Nephron (organoid): Measurements from ENCODE around the gene DHH.

Source experiments
- H3K27ac Mint-ChIP-seq, 3 experiments: 2 replicates each; pipeline ENCODE4 v1.8.0; 2020; ENCODE audit warnings: mixed read lengths in 3 of 3, mild to moderate bottlenecking in 2 of 3, moderate library complexity in 1 of 3
- H3K27me3 Mint-ChIP-seq: 2 replicates; pipeline ENCODE4 v1.8.0; 2021; ENCODE audit warnings: low read depth, mild to moderate bottlenecking, moderate library complexity, mixed read lengths
- H3K36me3 Mint-ChIP-seq: 2 replicates; pipeline ENCODE4 v1.8.0; 2020; ENCODE audit warnings: low read depth, mixed read lengths
- H3K4me1 Mint-ChIP-seq: 2 replicates; pipeline ENCODE4 v1.8.0; 2020; ENCODE audit warnings: mixed read lengths
- H3K4me3 Mint-ChIP-seq, 3 experiments: 2 replicates each; pipeline ENCODE4 v1.8.0; 2020; ENCODE audit warnings: mild to moderate bottlenecking in 3 of 3, mixed read lengths in 3 of 3, moderate library complexity in 2 of 3
- H3K9me3 Mint-ChIP-seq: 2 replicates; pipeline ENCODE4 v1.8.0; 2020; ENCODE audit warnings: mixed read lengths
- TF ChIP-seq, protein P1 (sequence below), 3 experiments: fragments of 200-600 bp; sonication (generic); IDR thresholded peaks; one replicate each; pipeline ENCODE4 v1.5.0; 2021; ENCODE audit warnings: antibody characterized with exemption in 3 of 3; ENCODE audit not compliant: unreplicated experiment in 3 of 3

DHH gene

DNA sequence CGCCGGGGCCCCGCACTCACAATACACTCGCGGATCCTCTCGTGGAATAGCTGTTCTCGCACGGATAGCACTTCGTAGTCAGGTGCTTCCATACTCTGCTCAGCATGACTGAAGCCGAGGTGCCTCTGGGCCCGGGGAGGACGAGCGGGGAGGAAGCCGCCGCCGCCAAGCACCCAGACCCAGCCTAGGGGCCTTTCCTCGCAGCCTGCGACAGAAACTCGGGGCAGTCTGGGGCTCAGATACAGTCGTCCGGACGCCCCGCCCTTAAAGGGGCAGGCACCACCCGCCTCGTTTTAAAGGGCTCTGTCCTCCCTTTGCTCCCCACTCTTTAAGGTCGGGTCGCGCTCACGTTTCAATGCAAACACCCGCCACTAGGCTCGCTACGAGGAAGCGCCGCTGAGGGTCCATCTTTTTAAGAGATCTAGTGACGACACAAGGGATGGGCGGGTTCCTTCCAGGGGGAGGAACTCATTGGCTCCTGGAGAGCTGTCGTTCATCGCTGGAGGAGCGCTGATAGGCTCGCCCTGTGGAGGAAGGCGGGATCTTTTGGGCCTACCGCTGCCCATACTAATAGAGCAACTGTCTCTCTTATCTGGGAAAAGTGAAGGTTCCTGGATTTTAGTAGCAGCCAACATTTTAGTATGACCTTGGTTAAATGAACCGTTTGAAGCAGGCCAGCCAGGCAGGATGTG lies 16.0 kb upstream of the DHH start, which contains the start of gene LMBR1L:
LMBR1L (minus strand) TSS at position 384 of the 692 bp plus-strand sequence; CDS start at position 92, 292 bp downstream.
- Mint-ChIP-seq H3K9me3 (no peaks in the 10 kb centered on the region), H3K4me1 (peaks cover 32% of the 10 kb centered on the region), H3K27me3 (no peaks in the 10 kb centered on the region), H3K36me3 (peaks cover 5% of the 10 kb centered on the region), H3K4me3 (peak within 1 kb of the TSS; percentile 88 to 98 (median 97)), H3K27ac (peak within 1 kb of the TSS; percentile 87 to 96 (median 95))
- TF ChIP-seq, protein P1, sequence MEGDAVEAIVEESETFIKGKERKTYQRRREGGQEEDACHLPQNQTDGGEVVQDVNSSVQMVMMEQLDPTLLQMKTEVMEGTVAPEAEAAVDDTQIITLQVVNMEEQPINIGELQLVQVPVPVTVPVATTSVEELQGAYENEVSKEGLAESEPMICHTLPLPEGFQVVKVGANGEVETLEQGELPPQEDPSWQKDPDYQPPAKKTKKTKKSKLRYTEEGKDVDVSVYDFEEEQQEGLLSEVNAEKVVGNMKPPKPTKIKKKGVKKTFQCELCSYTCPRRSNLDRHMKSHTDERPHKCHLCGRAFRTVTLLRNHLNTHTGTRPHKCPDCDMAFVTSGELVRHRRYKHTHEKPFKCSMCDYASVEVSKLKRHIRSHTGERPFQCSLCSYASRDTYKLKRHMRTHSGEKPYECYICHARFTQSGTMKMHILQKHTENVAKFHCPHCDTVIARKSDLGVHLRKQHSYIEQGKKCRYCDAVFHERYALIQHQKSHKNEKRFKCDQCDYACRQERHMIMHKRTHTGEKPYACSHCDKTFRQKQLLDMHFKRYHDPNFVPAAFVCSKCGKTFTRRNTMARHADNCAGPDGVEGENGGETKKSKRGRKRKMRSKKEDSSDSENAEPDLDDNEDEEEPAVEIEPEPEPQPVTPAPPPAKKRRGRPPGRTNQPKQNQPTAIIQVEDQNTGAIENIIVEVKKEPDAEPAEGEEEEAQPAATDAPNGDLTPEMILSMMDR (IDR thresholded peaks at IDR 0.05; ENCODE audit: unreplicated experiment in 3 of 3) = peak; percentile 51 to 56 (median 54)

DNA sequence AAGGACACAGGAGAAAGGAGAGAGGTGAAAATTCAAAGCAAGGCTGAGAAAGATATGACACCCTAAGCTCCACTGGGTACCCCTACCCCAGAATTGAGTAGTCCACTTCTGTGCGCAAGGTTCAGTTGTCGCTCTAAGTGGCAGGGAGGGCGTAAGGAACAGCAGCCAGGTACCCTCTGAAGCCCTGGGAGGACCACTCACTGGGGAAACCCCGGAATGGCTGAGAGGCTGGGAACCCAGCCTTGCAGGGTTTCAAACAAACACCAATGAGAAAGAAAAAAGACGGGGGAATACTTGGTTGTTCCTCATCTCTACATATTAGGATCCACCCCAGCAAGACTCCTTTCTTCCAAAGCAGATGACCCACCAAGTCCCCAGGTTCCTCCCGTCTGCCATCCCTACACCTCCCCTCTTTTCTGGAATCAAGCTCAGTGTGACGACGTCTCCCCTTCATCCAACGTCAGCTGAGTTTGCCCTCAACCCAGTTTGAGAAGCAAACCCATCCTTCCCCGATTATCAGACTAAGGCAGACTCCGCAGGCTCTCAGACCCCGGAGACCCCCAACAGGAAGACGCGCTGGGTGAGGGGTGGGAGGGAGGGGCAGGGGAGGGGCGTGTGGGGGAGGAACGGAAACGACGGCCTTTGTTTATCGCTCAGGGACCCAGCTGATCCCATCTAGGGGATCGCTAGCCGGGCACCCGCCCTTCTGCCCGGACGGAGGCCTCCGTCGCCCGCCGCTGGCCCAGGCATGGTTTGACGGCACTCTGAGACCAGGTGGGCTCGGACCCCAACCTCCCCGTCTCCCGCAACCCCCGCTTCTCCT lies 15.3 kb upstream of the DHH start:
- Mint-ChIP-seq H3K36me3 (peaks cover 5% of the 10 kb centered on the region), H3K9me3 (no peaks in the 10 kb centered on the region), H3K27ac (peak overlapping the region; percentile 87 to 96 (median 95)), H3K4me1 (peaks cover 32% of the 10 kb centered on the region), H3K4me3 (peak overlapping the region; percentile 88 to 98 (median 97)), H3K27me3 (no peaks in the 10 kb centered on the region)
- TF ChIP-seq, protein P1 (IDR thresholded peaks at IDR 0.05; ENCODE audit: unreplicated experiment in 3 of 3) = no peak

DNA sequence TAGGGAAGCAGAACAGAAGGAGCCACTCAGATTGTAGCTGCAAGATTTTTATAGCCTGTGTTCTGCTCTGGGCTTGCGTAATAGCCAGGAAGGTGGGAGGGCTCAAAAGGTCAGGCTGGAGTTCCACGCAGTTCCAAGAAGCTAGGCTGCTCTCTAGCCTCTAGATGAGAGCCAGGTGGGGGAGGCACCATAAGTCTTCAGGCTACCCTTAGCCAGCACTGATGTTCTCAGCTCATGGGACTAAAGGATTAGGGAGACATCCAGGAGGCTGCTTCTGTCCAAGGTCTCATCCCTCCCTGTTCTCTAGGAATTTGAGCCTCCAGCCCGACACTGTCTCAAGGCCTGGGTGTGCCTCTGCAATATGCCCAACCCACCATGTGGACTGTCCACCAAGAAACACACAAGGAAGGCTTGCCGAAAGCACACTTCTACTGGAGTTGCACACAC lies 14.4 kb upstream of the DHH start:
- TF ChIP-seq, protein P1 (IDR thresholded peaks at IDR 0.05; ENCODE audit: unreplicated experiment in 3 of 3) = no peak
- Mint-ChIP-seq H3K4me3 (peak overlapping the region; percentile 88 to 98 (median 97)), H3K4me1 (peaks cover 32% of the 10 kb centered on the region), H3K27me3 (no peaks in the 10 kb centered on the region), H3K9me3 (no peaks in the 10 kb centered on the region), H3K36me3 (peaks cover 13% of the 10 kb centered on the region), H3K27ac (peak overlapping the region; percentile 78 to 96 (median 95))

DNA sequence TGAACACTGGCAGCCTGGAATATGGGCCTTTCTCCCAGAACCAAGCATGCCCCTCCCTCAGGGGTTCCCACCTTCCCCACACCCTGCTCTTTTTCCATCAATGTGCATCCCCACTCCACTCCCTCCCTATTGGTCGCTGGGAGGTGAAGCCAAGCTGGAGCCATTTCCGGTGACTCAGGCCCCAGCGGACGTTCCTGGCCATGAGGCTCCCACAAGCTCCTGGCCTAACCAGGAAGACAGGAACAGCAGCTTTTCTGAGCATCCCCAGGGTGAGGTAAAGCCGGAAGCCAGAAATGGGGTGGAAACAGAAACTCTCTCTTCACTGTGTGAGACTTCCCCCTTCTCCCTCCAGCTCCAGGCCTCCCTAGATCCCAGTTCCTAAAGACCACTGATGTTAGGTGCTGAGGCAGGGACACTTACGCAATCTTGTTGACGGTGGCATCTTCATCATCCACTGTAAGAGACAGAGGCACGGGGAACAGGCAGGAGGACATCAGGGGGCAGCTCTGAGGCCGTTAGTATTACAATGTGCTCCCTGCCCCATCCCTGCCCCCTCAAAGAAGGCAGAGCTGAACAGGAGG lies 11.0 kb upstream of the DHH start:
- Mint-ChIP-seq H3K36me3 (peaks cover 35% of the 10 kb centered on the region), H3K27ac (no peak overlapping the region), H3K27me3 (no peaks in the 10 kb centered on the region), H3K9me3 (no peaks in the 10 kb centered on the region), H3K4me1 (peaks cover 25% of the 10 kb centered on the region), H3K4me3 (no peak overlapping the region)
- TF ChIP-seq, protein P1 (IDR thresholded peaks at IDR 0.05; ENCODE audit: unreplicated experiment in 3 of 3) = no peak

DNA sequence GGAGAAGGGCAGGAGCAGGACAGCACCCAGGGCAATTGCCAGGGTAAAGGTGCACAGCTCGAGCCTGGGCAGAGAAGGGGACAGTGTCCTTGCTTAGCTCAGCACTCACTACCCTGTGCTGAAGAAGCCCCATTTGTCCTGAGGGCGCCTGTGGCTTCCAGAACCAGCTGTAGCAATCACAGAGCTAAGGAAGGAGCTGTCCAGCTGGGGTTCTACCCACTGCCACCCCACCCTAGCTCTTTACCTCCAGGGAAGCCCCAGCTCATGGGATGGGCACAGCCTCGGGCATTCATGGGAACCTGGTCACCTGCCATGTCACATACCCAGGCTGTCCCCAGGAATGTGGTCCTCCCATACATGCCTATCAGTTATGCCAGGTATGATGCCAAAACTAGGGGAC lies 10.2 kb upstream of the DHH start:
- Mint-ChIP-seq H3K4me1 (peaks cover 21% of the 10 kb centered on the region), H3K9me3 (no peaks in the 10 kb centered on the region), H3K36me3 (peaks cover 43% of the 10 kb centered on the region), H3K4me3 (no peak overlapping the region), H3K27me3 (no peaks in the 10 kb centered on the region), H3K27ac (no peak overlapping the region)
- TF ChIP-seq, protein P1 (IDR thresholded peaks at IDR 0.05; ENCODE audit: unreplicated experiment in 3 of 3) = no peak
